Measurements from ENCODE around the gene STOML3.

Gene STOML3

DNA sequence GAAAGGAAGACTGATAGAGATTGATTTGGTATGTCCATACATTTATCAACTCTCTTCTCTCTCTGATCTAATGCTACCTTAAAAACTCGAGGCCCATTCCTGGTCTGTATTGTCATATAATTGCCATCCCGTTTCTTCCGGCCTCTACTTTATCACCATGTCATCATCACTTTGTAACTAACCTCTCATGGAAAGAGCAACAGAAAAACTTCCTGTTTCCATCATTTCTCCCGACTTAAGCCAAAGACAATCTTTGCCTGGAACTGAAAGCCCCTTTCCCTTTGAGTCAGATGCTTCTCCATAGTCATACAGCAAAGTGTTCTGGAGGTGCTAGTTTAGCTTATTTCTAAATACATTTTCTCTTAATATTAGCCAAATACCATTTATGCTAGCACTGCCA is 2.8 kb upstream of the STOML3 start:
- in situ Hi-C loops (cut with HindIII; ENCODE audit: low sequenced_read_pairs), result no loop called here

DNA sequence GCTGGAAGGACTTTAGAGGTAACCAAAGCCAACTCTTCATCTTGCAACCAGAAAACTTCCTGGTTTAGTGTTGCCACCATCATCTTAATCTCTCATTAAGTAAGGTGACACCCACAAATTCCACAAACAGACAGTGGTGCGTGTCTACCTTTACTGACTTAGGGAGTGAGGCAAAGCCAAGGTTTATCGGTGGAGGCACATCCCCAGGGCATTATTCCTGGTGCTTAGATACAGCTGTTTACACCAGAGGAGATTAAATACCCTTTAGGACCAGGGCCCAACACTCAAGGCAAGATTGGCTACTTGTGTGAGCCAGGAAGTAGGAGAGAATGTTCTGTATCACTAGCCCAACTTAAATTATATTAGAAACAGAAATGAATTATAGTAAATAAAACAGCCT is 9.5 kb downstream of the STOML3 start:
- in situ Hi-C loops (cut with HindIII; ENCODE audit: low sequenced_read_pairs), result no loop called here

DNA sequence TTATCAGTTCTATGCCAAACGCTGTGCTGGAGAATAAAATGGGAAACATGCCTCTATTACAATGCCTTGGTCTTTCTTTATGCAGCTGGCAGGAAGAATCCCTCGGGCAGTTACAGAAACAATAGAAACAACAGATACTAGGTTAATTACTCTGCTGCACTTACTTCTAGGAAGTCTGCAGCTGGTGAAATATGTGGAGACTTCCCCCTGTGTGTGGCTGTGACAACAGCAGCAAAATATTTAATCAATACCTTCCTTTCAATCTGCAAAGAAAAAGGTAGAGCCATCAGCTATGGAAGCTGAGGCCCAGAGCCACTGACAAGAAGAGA is 9.9 kb downstream of the STOML3 start:
- in situ Hi-C loops (cut with HindIII; ENCODE audit: low sequenced_read_pairs), result no loop called here

DNA sequence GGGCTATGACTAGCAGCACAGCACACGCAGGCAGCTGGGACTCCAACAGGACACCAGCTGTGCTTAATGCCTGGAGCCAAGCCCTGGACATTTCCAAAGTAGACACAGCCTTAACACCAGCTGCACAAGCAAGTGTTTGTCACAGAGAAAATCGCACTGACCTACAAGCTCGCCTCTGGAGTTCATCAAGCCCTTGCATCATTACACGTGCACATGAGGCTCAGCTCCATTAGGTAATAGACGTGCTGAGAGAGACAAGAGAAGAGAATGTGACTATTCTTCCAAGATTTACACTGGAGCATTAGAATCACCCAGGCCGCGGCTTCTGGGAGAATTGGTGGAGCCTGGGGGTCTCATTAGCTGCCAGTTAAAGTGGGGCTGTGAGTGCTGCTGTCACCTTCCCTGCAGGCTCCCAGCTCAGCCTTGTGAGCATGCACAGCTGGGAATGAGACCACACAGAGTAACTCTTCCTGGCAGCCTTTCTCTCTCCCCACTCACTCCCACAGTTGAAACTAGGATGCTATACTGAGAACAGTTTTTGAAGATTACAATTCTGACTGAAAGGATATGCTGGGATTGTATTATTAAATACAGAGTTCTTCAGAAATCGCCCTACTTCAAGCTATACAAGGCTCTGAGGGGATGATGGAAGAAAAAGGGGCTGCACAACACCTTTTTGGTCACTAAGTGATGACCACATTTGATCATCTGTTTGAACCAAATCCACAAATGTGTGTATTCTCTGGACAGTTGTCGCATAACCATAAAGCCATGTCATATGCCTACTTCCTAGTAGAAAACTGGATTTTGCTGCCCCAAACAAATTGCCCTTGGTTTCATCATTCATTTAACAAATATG is 10.5 kb downstream of the STOML3 start:
- in situ Hi-C loops (cut with HindIII; ENCODE audit: low sequenced_read_pairs), result no loop called here

DNA sequence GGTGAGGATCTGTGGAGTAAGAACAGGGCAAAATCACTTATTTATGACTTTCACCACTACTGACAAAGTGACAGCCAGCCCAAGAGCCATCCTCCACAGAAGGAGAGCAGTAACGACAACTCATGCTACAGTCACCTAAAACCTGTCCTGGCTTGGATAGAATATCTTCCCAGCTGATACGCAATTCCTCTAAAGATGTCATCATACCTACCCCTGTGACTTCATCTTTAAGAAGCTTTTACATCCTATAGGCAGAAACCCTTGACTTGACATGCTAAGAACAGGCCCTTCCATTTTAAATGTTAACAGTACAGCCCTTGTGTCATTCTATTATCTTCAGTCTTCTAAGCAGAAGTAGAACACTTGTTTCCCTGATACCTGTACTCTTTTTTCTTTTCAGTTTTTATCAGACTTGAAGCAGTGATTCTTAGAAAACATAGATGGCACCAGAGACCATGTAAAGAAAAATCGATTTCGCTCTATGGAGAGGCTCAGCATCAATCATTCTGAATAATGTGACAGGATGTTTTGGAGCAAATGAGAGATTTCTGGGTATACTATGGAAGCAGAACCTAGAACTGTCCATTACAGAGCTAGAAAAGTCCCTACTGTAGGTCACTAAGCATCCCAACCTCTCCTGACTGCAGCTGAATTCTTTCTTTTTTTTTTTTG is 20.1 kb downstream of the STOML3 start:
- in situ Hi-C loops (cut with HindIII; ENCODE audit: low sequenced_read_pairs), result no loop called here

DNA sequence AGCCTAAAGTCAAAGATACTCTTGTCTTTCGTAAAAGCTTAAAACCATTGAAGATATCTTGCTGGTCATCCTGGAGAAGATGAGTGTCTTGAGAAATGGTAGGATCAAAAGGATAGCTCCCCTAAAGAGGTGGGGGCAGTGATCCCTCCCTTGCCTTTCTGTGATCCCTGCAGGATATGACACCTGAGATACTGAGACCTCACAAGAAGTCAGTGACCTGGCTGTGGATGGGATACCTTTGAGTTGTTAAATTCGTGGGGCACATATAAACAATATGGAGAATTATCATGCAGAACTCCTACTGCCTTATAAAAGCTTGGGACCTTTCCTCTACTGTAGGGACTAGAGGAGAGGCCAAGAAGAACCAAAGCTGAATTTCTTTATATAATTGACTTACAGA is 21.4 kb downstream of the STOML3 start:
- in situ Hi-C loops (cut with HindIII; ENCODE audit: low sequenced_read_pairs), result no loop called here

DNA sequence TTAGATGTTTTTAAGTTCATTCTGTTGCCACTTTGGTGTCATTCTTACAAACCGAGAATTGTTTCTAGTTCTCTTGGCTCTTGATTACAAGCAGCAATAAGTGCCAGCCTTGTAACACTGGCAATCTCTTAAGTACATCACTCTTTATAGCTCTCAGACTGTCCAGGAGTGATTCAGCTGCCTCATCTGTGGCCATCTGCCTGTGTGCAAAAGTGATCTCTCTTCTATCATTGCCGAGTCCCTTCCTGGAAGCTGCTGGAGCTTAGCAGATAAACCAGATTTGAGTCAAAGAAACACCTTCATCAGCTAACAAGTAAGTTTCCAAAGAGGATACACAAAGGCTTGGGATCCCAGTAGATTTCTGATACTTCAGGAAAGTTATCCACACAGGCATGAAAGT is 23.2 kb downstream of the STOML3 start:
- in situ Hi-C loops (cut with HindIII; ENCODE audit: low sequenced_read_pairs), result no loop called here

DNA sequence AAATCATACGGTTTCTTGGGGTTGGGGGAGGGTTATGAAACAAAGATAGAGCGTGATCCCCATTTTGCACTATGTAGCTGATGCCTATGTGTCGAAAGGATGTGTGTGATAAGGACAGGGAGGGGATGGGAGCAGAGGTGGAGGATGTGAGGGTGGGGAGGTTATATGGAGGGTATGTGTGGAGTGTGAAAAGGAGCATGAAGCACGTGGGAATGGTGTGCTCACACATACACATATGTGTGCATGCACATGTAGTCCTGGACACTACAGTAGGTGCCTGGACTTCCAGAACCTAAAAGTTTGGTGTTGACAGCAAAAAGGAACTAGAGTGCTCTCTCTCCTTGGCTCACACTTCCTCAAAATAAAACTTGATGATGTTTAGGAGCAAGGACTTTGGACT is 25.4 kb downstream of the STOML3 start:
- in situ Hi-C loops (cut with HindIII; ENCODE audit: low sequenced_read_pairs), result no loop called here

DNA sequence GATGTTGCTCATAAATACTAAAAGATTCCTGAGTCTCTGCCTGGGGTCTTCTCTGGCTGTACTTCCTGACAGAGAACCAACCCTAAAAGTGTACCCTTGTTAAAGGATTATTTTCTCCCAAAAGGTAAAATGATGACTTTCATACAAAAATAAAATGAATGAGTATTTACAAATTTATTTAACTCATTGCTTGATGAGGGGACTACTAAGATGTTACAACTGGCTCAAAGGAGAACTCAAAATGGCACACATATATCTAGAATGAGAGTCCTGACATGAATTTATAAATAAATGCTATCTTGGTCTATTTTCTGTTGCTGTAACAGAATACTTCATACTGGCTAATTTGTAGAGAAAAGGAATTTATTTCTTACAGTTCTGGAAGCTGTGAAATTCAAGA is 30.5 kb downstream of the STOML3 start:
- in situ Hi-C loops (cut with HindIII; ENCODE audit: low sequenced_read_pairs), result no loop called here

DNA sequence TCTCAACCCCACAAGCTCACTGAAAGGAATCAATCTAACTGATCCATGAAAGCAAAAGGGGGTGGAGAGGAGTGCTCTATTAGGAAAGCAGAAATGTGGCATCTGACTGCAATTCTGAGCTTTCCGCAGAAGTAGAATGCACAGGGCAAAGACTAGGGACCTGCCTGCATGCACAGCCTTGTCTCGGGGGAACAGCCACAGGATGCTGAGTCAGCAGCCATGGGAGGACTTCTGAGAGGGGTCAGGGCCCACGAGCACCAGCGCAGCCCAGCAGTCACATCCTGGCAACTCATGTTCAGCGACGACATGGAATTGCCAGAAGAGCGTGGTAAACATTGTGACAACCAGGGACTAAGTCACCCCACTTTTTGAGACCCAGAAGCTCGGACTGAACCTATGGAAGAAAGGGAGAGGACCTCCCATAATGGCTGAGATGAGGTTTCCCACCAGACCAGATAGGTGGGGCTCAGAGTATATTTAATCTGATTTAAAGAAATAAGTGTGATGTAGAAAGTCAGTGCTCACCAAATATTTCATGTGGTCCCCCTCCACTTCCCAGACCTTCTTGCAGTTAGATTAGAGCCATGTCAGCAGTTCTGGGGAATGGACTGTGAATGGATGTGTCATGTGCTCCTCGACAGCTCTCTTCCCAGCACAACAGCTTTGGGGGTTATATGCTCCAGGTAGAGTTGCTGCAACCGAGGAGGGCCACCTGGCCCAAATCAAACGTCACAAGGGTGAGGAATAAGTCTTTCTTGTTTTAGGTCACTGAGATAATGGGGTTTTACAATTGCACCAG is 32.6 kb downstream of the STOML3 start:
- in situ Hi-C loops (cut with HindIII; ENCODE audit: low sequenced_read_pairs), result no loop called here

DNA sequence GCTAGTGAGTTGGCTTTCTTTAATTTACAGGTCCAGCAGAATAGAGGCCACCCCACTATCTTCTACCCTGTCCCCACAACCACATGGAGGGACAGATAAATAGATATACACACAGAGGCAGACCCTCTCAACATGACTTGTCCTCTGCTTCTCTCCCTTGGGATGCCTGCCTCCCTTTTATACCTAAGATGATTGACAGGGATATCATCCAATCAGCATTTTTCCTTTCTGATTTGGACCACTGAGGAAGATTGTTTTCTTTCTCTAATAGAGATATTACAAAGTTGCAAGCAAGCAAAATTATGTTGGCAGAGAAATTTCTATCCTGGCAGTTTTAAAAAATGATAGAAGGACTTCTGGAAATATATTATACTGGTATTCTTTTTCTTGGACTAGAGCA is 35.8 kb downstream of the STOML3 start:
- in situ Hi-C loops (cut with HindIII; ENCODE audit: low sequenced_read_pairs), result no loop called here

DNA sequence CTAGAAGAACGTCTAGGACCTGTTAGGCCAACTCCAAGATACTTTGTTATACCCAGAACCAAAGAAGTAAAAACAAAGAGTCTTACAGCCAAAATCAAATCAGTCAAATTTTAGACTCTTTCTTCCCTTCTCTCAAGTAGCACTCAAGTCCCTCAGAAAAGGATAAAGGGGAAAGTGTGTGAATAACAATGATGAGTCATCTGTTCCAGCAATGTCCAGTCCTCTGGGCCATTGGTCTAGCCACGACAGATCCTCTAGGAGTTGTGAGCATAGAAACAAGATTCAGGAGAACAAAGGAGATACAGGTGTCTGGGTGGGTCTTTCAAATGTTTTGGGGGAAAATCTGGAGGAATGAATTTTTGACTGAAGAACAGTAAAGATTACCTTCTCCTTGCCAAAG is 36.3 kb downstream of the STOML3 start:
- in situ Hi-C loops (cut with HindIII; ENCODE audit: low sequenced_read_pairs), result no loop called here

DNA sequence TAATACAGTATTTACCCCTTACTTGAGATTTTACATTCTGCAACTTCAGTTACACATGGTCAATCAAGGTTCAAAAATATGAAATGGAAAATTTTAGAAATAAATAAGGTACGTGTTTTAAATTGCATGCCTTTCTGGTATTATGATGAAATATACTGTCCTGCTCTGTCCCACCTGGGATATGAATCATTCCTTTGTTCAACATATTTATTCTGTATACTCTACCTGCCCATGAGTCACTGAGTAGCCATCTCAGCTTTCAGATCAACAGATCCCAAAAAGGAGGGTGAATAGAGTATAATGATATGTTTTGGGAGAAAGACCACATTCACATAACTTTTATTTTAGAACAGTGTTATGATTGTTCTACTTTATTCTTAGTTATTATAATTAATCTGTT is 37.8 kb downstream of the STOML3 start:
- in situ Hi-C loops (cut with HindIII; ENCODE audit: low sequenced_read_pairs), result no loop called here

DNA sequence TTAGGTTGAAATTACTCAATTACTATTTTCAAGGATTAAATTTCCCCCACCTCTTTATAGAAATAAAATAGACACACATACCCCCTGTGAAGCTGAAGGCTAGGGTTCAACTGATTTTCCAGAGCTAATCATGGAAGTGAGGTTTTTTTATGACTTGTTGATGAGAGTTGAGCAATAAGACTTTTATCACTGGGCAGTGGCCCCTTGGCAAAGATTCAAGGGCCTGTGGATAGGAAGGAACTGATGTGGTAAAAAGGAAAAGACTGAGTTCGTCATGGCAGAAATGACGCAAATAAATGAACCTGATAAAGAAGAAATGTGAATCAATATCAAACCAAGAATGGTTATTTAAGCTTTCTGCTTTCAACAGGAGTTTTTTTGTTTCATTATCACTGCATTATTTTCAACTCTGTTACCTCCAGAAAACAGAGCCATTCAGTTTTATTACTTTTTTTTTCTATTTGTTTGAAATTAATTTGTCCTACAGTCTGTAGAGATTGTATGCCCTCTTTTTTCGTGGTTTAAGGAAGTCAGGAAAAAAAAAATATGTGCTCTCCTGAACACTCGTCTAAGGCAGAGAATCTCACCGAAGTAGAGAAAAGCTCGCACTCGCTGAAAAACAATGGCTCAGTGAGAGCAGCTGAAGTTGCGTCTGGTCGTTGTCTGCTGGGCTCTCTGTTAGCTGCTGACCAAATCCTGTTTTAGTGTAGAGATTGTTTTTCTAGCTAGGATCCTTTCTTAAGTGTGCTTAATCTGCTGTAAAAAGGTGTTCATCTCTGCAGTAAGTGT is 38.9 kb downstream of the STOML3 start:
- in situ Hi-C loops (cut with HindIII; ENCODE audit: low sequenced_read_pairs), result no loop called here

DNA sequence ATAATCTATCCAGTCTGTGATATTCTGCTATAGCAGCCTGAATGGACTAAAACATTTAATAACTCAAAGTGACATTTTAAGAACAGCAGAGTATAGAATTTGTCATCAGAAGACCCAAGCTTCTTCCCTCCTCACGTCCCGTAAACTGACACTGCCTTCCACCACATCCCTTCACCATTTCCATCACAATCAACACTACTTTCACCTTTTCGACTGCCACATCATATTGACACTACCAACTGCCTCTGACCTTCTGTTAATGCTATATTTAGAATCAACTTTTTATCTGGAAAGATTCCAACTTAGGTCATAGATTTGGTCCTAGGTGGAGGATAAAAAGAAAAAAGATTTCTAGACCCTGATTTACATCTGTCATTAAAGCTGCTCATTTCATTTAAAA is 39.6 kb downstream of the STOML3 start:
- in situ Hi-C loops (cut with HindIII; ENCODE audit: low sequenced_read_pairs), result no loop called here

DNA sequence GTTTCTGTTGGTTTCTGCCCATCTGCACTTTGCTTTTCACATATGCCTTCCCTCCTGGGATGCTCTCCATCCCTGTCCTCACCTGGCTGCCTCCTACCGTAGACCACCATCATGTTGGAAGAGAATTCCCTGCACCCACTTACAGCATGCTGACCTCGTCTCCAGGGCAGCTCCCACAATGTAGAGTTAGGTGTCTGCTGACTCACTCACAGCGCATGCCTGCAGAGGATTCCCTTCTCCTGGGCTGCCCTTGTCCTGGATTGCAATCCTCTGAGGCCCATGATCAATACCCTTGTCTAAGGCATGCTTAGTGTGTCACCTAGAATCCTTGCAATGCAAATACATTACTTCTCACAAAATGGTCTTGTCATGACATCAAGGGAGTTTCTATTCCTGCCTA is 43.6 kb downstream of the STOML3 start:
- in situ Hi-C loops (cut with HindIII; ENCODE audit: low sequenced_read_pairs), result no loop called here

DNA sequence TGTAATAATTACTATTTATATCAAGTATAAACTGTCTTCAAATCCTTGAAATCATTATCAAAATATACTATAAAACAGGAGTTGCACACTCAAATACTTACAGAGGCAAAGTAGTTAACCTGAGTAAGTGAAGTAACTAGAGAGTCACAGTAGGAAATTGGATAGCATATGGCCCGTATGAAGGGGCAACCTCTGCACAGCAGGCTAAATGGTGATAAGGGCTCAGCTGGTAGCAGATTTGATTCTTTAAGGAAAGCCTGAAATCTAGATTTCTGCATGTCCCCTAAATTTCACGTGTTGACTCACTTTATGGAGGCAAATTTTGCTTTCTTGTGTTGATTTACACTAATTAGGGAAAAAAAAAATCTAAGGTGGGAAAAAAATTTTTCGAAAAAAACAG is 46.4 kb downstream of the STOML3 start:
- in situ Hi-C loops (cut with HindIII; ENCODE audit: low sequenced_read_pairs), result no loop called here

DNA sequence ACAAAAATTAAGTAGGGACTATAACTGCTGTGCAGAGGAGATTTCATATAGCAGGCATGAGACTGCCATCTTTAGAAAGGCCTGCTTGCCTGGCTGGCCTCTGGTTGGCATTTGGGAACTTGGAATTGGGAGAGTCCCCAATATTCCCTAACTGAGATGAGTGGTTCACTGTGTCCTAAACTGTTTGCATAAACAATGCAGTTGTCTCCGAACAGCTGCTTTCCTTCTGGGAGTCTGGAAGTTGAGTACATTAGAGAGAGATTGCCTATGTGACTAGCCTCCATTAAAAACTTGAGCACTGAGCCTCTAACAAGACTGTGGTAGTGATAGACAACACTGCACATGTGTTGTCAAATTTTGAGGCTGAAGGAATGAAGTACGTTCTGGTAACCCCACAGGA is 47.4 kb downstream of the STOML3 start:
- in situ Hi-C loops (cut with HindIII; ENCODE audit: low sequenced_read_pairs), result no loop called here

DNA sequence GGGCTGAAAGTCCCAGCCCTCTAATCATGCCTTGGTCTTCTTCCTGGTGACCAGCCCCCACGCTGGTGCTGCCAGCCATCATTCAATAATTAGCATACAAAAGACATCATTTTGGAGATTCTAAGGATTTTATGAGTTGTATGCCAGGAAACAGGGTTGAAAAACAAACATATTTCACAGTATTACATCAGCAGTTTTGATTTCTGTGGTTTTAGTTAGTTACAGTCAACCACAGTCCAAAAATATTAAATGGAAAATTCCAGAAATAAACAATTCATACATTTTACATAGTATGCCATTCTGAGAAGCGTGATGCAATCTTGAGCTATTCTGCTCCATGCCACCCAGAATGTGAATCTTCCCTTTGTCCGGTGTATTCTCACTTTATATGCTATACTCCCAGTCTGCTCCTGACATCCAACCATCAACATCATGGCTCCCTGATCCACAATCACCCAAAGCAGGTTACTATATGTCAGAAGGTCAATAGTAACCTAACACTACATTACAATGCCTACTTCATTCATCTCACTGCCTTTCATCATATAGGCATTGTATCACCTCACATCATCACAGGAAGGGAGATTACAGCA is 49.2 kb downstream of the STOML3 start:
- in situ Hi-C loops (cut with HindIII; ENCODE audit: low sequenced_read_pairs), result no loop called here

DNA sequence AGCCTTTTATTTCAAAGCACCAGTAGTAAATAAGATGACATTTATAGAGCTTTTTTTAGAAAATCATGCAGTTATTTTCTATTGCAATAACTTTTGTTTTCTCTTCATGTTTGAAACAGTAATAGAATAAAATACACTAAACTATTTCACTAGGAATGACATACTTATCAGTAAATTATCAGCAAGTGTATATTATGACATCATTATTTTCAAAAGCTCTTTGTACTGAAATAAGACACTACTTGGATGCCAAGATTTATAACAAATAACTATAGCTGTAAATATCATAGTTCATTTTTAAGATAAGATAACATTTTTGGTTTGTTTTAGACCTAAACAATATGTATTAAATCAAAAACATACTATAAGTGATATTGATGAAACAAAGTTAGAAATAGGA is 56.8 kb downstream of the STOML3 start:
- in situ Hi-C loops (cut with HindIII; ENCODE audit: low sequenced_read_pairs), result no loop called here

DNA sequence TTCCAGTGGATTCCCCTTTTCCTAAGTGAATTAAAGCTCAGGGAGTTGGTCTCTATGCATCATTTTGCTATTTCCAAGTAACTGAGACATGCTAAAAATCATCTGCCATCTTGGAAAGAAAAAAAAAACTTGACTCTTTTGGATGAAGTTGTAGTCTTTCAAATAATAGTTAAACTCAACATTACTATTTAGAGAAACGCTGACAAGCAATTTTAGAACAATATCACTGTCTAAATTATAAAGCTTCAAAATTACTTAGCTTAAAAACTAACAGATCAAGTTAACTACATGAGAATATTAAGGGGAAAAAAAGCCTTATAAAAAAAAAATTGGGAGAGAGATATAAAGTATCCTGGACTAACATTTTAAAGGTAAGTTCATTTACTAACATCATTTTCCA is 68.5 kb downstream of the STOML3 start:
- in situ Hi-C loops (cut with HindIII; ENCODE audit: low sequenced_read_pairs), result no loop called here

All from DLD1 (cell line).